HepG2 (cell line): ENCODE measurements around the gene LRRC8E. TPM values are rescaled to one million over a fixed set of nuclear protein-coding genes. Genes with fewer than 3 reads are reported as not detected.

Source experiments
- ATF7-NPFF ChIP-seq: sonication (generic); formaldehyde crosslinking; IDR thresholded peaks from 2 replicates; pipeline ENCODE4 v1.8.1; 2023; ENCODE audit warnings: mild to moderate bottlenecking, low read depth, missing genetic modification reagents, moderate library complexity
- CSRNP1 ChIP-seq: sonication (generic); formaldehyde crosslinking; IDR thresholded peaks from 2 replicates; pipeline ENCODE4 v1.8.1; 2023; ENCODE audit warnings: mild to moderate bottlenecking, missing genetic modification reagents
- ELK4 ChIP-seq: sonication (generic); formaldehyde crosslinking; IDR thresholded peaks from 2 replicates; pipeline ENCODE4 v1.9.0; 2021; ENCODE audit warnings: missing genetic modification reagents, borderline replicate concordance
- EZH2 ChIP-seq: conservative IDR thresholded peaks from 2 replicates; pipeline ENCODE4 v1.6.1; 2012; ENCODE audit warnings: mild to moderate bottlenecking, low read depth, low read length, moderate library complexity
- KDM2A ChIP-seq: sonication (generic); formaldehyde crosslinking; IDR thresholded peaks from 2 replicates; pipeline ENCODE4 v1.4.0; 2020; ENCODE audit warnings: low read depth, missing genetic modification reagents, borderline replicate concordance
- MAF1 ChIP-seq: sonication (generic); formaldehyde crosslinking; IDR thresholded peaks from 2 replicates; pipeline ENCODE4 v1.5.0; 2020; ENCODE audit warnings: missing genetic modification reagents, borderline replicate concordance
- MIER2 ChIP-seq: IDR thresholded peaks from 2 replicates; pipeline ENCODE4 v1.6.1; 2016; ENCODE audit warnings: missing biosample characterization, missing genetic modification reagents
- NCOA1 ChIP-seq: sonication (generic); formaldehyde crosslinking; IDR thresholded peaks from 2 replicates; pipeline ENCODE4 v1.9.0; 2021; ENCODE audit warnings: missing genetic modification reagents
- NFYC ChIP-seq: IDR thresholded peaks from 2 replicates; pipeline ENCODE4 v1.6.1; 2016; ENCODE audit warnings: missing genetic modification reagents, missing compliant biosample characterization
- NR2C2 ChIP-seq: sonication (generic); formaldehyde crosslinking; IDR thresholded peaks from 2 replicates; pipeline ENCODE4 v1.4.0; 2020; ENCODE audit warnings: missing genetic modification reagents, mild to moderate bottlenecking, moderate library complexity, borderline replicate concordance
- POLR2AphosphoS5 ChIP-seq: IDR thresholded peaks from 2 replicates; pipeline ENCODE4 v1.6.1; 2012; ENCODE audit warnings: low read depth, low read length
- PRPF4 ChIP-seq: fragments of 200-400 bp; formaldehyde crosslinking; IDR thresholded peaks from 2 replicates; pipeline ENCODE4 v1.6.1; 2016; ENCODE audit warnings: low read length, low read depth; ENCODE audit not compliant: poor library complexity, severe bottlenecking
- RORA ChIP-seq: sonication (generic); formaldehyde crosslinking; IDR thresholded peaks from 2 replicates; pipeline ENCODE4 v1.5.0; 2020; ENCODE audit warnings: mild to moderate bottlenecking, missing genetic modification reagents, moderate library complexity
- TAF1 ChIP-seq: sonication (generic); formaldehyde crosslinking; IDR thresholded peaks from 2 replicates; pipeline ENCODE4 v1.4.0; 2020; ENCODE audit warnings: missing genetic modification reagents
- TMF1 ChIP-seq: sonication (generic); formaldehyde crosslinking; IDR thresholded peaks from 2 replicates; pipeline ENCODE4 v1.8.1; 2022; ENCODE audit warnings: low read depth, missing genetic modification reagents
- ZBTB3 ChIP-seq: sonication (generic); formaldehyde crosslinking; IDR thresholded peaks from 2 replicates; pipeline ENCODE4 v1.4.0; 2020; ENCODE audit warnings: low read depth, mild to moderate bottlenecking, moderate library complexity, missing genetic modification reagents, borderline replicate concordance
- ZHX1 ChIP-seq: sonication (generic); formaldehyde crosslinking; IDR thresholded peaks from 2 replicates; pipeline ENCODE4 v1.8.1; 2022; ENCODE audit warnings: low read depth, mild to moderate bottlenecking, missing genetic modification reagents
- ZKSCAN5 ChIP-seq: sonication (generic); formaldehyde crosslinking; IDR thresholded peaks from 2 replicates; pipeline ENCODE4 v1.5.1; 2020; ENCODE audit warnings: mild to moderate bottlenecking, missing genetic modification reagents
- ZNF263 ChIP-seq: sonication (generic); formaldehyde crosslinking; IDR thresholded peaks from 2 replicates; pipeline ENCODE4 v1.4.0; 2020; ENCODE audit warnings: missing genetic modification reagents
- ZNF292 ChIP-seq: sonication (generic); formaldehyde crosslinking; IDR thresholded peaks from 2 replicates; pipeline ENCODE4 v1.8.1; 2022; ENCODE audit warnings: mild to moderate bottlenecking, low read depth, missing genetic modification reagents, borderline replicate concordance
- ZNF7 ChIP-seq: IDR thresholded peaks from 2 replicates; pipeline ENCODE4 v1.6.1; 2016; ENCODE audit warnings: missing biosample characterization, missing genetic modification reagents
- ZNF768 ChIP-seq: sonication (generic); formaldehyde crosslinking; IDR thresholded peaks from 2 replicates; pipeline ENCODE4 v1.4.0; 2020; ENCODE audit warnings: missing genetic modification reagents
- ZNF839 ChIP-seq: sonication (generic); formaldehyde crosslinking; IDR thresholded peaks from 2 replicates; pipeline ENCODE4 v1.4.0; 2020; ENCODE audit warnings: missing genetic modification reagents, mild to moderate bottlenecking, borderline replicate concordance
- ZNF841 ChIP-seq: sonication (generic); formaldehyde crosslinking; IDR thresholded peaks from 2 replicates; pipeline ENCODE4 v1.8.1; 2023; ENCODE audit warnings: missing genetic modification reagents, borderline replicate concordance
- ZNF883 ChIP-seq: sonication (generic); formaldehyde crosslinking; IDR thresholded peaks from 2 replicates; pipeline ENCODE4 v1.5.1; 2020; ENCODE audit warnings: mild to moderate bottlenecking, missing genetic modification reagents; ENCODE audit errors: not compliant biosample characterization
- polyA plus RNA-seq, 8 experiments: library from polyadenylated mRNA; depleted of rRNA in 3 of 8; stranded (reverse) in 7 of 8; unstranded in 1 of 8; fragments of >200 nt; fragmentation: Illumina TruSeq in 4 of 8; extraction: Trizol in 4 of 8; gene quantifications; 2 replicates each; pipeline versions ENCODE4 v1.2.1 to v1.2.3, GENCODE V29; 2011 to 2016; ENCODE audit warnings: low read depth in 4 of 8, missing spikeins in 1 of 8, mixed read lengths in 1 of 8; ENCODE audit not compliant: insufficient read depth in 1 of 8
- total RNA-seq, 5 experiments: library from RNA; depleted of rRNA; stranded (reverse); fragments of >200 nt; fragmentation: Illumina TruSeq; extraction: Trizol; gene quantifications; 2 replicates each; pipeline ENCODE4 v1.2.3, GENCODE V29; 2016; ENCODE audit warnings: low read depth in 1 of 5

Gene LRRC8E
- total and polyA plus RNA-seq, 2 of the 13 experiments (the other 11 are each of a cell fraction or from before 2014, with no cell fraction given) = 8.0 to 10.3 TPM

- TF ChIP-seq ZNF292 (CRISPR knock-in tag) = no peak
- TF ChIP-seq EZH2 = no peak
- no peak for TF ChIP-seq ELK4
- no peak for TF ChIP-seq ZNF883 (CRISPR knock-in tag)
- peak; percentile 98 for TF ChIP-seq POLR2AphosphoS5
- TF ChIP-seq ATF7-NPFF = peak; percentile 85; the same call in 1 of the 2 replicates
- TF ChIP-seq KDM2A (CRISPR knock-in tag) = peak; percentile 93
- no peak for TF ChIP-seq RORA (CRISPR knock-in tag)
- peak; percentile 74; the same call in 1 of the 2 replicates for TF ChIP-seq CSRNP1 (CRISPR knock-in tag)
- no peak for TF ChIP-seq NCOA1 (CRISPR knock-in tag)
- no peak for TF ChIP-seq ZKSCAN5 (CRISPR knock-in tag)
- TF ChIP-seq NR2C2 = peak; percentile 85
- TF ChIP-seq ZNF839 (CRISPR knock-in tag) = no peak; the same call in 1 of the 2 replicates
- peak; percentile 14; the same call in 1 of the 2 replicates for TF ChIP-seq NFYC (CRISPR knock-in tag)
- peak; percentile 19; the same call in 1 of the 2 replicates for TF ChIP-seq ZHX1
- TF ChIP-seq TMF1 = peak; percentile 23
- TF ChIP-seq MIER2 = no peak
- TF ChIP-seq TAF1 = peak; percentile 98
- TF ChIP-seq ZNF841 (CRISPR knock-in tag) = no peak
- peak; percentile 57; the same call in 1 of the 2 replicates for TF ChIP-seq MAF1
- no peak for TF ChIP-seq PRPF4
- TF ChIP-seq ZNF768 = peak; percentile 36; the same call in 1 of the 2 replicates
- TF ChIP-seq ZBTB3 = 0 out of 2 replicates have a peak, but pooled peaks have one; percentile 8
- TF ChIP-seq ZNF7 (CRISPR knock-in tag) = no peak
- TF ChIP-seq ZNF263 = 0 out of 2 replicates have a peak, but pooled peaks have one; percentile 10
These were observed 15.1 kb downstream of the LRRC8E start, which contains the start of gene MAP2K7 (continued) for GRCh38 chr19:7903244-7904073.
